ENCODE results near the gene CBFA2T3.

Gene CBFA2T3

DNA sequence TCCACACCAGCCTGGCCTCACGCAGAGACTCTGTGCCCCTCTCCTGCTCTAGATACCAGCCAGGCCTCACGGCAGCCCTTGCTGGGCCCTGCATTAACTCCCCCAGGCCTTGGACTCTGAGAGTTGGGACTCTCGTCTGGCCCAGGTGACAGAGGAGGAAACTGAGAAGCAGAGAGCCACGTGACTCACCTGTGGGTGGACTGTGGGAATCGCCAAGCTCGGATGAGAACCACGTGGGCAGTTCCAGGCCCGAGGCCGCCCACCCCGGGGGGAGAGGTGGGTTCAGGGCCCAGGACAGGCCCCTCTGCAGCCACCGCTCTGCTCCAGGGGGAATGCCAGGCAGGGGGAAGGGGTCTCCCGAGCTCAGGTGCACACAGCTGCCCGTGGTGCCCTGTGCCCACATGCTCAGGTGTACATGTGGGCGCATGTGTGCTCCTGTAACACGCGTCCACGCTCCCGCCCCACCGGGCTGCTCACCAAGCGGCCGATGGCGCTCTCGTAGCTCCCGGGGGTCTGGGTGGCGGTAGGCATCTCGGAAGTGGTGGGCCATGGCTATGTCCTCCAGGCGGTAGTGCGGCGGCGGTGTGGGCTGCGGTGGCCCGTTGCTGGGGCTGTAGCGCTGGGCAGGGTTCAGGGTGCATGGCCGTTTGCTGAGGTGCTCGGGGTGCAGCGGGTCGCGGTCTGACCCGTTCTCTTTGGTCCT lies 92.3 kb downstream of the CBFA2T3 start:
- DNase-seq, result no peak

DNA sequence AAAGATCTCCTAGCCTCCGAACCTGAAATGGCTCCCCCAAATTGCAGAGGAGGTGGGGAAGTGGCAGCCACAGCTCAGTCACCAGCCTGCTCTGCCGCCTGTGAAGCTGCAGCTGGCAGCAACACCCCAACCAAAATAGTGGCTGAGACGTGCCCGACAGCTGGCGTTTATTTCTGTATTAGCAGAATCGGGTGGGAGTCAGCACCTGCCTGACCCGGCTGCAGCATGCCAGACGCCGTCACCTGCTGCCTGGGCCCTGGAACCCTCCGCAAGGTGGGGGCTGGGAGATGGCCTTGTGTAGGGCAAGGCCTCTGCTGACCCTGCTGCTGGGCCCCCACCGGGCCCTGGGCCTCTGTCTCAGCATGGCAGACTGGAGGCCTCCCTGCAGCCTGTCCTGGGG lies 93.1 kb downstream of the CBFA2T3 start:
- DNase-seq, result no peak

DNA sequence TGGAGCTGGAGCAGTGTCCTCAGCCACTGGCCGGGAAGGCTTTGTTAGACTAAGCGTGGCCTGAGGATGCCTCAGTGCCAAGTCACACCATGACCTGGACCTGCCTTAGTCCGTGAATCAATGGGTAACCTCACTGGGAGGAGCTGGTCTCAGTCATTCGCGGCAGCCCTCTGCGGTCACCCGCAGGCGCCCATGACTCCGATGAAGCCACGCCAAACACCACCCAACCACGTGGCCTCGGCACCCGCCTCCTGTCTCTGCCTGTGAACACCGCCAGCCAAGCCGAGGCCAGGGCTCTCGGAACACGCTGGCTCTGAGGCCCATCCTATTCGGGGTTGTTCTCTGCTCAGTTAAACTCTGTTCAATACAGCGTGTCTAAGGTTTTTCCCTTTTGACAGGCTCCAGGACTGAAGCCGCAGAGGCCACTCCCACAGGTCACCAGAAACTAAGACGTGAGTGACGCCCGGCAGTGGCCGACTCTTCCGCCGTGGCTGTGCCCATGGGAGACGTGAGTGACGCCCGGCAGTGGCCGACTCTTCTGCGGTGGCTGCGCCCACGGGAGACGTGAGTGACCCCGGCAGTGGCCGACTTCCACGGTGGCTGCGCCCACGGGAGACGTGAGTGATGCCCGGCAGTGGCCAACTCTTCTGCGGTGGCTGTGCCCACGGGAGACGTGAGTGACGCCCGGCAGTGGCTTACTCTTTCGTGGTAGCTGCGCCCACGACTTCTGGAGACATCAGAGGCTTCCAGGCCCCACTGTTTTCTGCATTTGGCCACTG lies 93.7 kb downstream of the CBFA2T3 start:
- no peak for DNase-seq

DNA sequence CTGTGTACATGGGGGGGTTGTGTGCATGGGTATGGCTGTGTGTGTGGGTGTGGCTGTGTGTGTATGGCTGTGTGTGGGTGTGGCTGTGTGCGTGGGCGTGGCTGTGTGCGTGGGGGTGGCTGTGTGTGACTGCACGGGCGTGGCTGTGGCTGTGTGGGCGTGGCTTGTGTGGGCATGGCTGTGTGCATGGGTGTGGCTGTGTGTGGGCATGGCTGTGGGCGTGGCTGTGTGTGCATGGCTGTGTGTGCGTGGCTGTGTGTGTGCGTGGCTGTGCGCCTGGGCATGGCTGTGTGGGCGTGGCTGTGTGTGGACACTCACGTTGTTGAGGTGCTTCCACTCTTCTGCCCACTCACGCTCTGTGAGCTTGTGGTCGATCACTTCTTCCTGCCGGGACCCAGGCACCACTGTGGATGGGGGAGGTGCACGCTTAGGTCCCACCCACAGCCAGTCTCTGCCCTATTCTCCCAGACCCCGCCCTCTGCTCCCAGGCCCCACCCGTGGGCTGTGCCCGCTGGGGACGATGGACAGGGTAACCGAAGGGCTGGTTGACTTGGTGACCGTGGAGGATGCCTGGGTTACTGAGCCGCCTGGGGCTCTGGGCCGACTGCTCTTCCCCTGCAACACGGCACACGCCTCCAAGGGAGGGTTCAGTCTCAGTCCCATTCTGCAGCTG lies 94.5 kb downstream of the CBFA2T3 start:
- DNase-seq, result no peak

DNA sequence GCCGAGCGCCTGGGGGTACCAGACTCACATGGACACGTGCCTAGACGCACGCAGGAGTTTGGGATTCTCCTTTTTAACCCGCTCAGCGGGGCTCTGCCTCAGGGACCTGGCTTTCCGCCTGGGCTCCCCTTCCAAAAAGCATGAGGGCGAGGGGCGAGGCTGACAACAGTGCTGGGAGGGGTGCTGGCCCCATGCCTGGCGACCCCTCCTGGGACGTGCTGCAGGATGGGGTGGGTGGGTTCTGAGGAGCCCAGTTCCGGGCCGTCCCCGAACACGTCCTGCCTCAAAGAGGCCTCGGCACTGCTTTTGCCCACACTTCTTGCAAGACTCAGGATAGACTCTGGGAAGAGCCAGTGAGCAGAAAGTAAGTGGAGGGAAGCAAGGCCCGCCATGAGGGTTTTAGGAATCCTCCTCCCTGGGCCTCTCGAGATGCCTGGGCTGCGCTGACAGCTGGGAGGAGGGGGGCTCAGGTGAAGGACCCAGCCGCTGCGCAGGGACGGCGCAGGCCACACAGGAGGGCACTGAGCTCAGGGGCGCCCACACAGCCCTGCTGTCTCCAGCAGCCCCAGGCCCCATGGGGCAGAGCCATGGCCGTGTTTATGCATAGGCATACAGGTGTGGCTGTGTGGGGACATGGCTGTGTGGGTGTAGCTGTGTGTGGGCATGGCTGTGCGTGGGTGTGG lies 95.2 kb downstream of the CBFA2T3 start:
- DNase-seq, result no peak

DNA sequence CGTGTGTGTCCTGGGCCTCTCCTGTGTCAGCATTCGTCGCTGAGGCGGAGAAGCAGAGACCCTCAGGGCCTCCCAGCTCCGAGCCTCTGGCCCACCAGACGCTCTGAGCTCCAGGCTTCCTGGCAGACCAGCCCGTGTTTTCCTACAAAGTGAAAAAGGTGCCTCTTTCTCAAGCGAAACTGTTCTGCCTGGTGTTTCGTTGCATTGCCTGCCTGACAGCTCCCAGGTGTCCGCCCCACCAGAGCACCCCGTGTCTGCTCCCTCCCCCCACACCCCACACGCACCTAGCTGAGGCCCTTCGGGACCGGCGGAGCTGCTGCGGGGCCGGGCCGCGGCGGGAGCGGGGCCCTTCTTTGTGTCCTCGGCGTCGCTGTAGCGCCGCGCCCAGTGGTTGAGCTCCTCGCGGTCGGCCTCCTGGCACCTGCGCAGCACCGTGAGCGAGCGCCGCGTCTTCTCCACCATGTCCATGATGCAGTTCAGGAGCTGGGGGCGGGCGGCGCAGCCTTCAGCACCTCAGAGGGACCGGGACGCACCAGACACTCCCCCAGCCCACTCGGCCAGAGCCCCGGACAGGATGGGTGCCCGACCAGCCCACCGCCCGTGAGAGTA lies 95.9 kb downstream of the CBFA2T3 start:
- DNase-seq, result no peak

DNA sequence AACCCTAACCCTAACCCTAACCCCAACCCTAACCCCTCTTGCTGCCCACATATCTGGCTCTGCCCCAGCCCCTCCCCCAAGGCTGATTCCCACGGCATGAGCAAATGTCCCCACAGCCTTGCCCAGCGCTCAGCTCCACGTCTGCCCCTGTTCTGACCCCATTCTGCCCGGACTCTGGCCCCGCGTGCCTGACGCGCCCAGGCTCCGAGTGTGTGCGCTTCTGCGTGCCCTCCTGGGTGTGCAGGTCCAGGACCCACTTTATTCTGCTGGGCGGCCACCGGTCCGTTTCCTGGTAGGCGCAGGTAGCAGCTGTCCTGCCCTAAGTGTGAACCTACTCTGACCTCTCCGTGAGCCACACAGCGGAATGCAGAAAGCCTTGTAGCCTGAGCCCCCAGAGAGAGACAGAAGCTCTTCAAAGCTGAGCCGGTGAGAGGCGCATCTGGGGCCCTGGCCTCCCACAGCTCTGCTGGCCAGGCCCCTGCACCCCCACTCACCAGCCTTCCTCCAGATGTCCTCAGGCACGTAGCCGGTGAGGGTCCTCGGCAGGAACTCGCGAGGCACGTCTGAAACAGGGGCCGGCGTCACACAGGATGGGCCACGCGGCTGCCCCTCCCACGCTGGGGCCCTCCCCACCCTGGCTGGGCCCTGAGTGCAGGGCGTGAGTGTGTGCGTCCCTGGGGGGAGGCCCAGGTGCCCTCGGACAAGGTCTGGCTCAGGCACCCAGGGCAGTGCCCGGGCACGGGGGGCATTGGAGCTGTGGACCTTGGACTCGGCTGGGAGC lies 96.6 kb downstream of the CBFA2T3 start:
- DNase-seq, result no peak

DNA sequence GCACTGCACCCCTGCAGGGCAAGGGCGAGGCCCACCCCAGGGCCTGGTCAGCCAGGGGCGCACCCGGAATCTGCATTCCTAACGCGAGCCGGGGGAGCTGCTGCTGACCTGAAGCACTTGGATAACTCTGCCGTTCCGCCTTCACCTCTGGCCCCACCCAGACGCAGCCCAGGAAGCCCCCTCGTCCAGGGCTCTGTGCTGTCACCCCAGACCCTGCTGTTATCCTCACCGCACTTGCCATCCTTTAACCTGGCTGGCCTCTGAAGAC lies 97.3 kb downstream of the CBFA2T3 start:
- DNase-seq, result no peak

DNA sequence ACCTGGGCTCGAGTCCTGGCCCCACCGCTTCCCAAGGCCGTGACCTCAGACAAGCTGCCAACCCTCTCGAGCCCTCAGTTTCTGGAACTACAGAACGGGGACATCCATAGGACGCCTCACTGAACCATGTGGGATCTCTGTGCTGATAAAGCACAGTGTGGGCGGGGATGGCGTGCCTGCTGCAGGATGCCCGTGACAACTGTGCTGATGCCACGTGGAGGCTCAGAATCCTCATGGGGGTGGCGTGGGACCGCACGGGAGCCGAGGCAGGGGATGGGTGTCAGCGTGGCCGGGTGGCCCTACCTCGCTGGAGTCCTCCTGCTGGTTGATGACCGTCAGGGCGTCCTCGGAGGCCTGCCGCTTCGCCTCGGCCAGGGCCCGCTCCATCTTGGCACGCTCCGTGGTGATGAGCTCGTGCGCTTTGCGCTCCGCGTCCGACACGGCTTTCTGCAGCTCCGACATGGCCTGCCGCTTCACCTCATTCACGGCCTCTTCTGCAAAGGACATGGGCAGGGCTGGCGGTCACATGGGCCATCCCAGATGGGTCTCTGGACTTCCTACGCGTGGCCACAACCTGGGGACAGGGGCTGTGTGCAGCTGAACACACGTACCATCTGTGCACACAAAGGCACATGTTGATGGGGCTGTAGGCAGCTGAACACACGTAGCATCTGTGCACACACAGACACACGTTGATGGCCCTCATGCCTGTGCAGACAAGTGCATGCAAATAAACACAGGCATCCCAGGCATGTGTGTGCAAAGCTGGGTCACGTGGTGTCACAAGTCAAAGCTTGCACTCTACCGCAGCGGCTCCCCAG lies 97.8 kb downstream of the CBFA2T3 start:
- no peak for DNase-seq

DNA sequence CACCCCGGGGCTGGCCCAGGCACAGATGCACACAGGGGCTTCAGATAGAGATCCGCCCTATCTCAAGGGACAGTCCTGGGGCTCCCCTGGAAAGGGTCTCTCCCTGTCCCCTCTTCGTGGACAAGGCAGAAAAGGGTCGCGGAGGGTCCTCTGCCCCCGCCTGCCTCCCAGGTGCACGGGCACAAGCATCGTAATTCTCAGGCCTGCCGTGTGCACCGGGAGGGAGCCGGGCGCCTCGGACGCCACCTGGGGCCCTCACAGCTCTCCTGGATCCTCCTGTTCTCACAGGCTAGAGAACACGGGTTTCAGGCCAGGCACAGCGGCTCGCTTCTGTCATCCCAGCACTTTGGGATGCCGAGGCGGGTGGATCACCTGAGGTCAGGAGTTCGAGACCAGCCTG lies 98.7 kb downstream of the CBFA2T3 start:
- no peak for DNase-seq

DNA sequence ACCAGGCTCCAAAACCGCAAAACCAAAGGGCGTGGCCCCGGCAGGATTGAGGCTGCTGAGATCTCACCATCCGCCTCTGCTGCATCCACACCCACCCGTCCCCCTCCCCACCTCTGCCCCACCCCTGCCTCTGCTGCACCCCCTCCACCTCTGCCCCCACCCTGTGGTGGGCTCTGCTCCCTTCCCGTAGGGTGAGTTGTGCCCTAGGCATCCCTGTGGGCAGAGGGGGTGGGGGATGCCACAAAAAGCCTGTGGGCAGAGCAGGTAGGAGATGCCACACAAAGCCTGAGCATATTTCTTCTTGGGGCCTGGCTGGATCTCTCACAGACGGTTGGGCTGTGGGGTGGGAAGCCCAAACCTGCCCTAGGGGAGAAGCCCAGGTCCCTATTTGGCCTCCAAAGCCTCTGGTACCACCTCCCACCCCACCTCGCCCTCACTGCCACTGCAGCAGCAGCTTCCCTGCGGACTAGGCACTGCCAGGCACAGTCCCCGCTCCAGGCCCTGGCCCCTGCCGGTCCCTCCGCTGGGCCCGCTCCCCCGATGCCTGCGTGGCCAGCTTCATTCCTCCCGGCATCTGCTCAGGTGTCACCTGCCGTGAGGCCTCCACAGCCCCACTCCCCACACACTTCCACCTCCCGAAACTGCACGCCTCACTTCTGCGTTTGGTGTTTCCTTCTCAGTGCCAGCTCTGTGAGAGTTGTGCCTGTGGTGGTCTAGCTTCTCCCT lies 99.3 kb downstream of the CBFA2T3 start:
- no peak for DNase-seq

DNA sequence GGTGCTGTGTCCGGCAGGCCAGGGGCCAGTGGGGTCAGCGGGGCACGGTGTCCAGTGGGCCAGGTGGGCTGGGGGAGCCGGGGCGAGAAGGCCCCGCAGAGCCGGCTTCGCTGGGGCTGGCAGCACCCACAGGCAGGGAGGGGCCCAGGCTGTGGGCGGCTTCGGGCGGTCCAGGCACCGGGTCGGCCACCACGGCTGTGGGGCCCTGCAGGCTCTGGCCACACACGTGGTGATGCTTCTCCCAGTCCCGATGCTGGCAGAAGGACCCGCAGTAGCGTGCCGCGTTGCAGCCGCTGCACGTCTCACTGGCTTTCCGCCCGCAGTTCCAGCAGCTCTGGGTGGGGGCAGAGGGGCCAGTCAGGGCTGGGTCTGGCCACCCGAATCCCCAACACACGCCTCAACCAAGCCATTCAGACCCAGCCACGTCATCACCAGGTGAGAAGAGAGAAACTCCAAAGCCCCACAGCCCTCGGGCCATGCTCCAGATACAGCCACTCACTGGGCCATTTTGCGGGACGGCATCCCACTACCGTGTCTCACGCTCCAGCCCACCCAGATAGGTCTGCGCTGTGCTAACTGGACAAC lies 100.0 kb downstream of the CBFA2T3 start:
- no peak for DNase-seq

DNA sequence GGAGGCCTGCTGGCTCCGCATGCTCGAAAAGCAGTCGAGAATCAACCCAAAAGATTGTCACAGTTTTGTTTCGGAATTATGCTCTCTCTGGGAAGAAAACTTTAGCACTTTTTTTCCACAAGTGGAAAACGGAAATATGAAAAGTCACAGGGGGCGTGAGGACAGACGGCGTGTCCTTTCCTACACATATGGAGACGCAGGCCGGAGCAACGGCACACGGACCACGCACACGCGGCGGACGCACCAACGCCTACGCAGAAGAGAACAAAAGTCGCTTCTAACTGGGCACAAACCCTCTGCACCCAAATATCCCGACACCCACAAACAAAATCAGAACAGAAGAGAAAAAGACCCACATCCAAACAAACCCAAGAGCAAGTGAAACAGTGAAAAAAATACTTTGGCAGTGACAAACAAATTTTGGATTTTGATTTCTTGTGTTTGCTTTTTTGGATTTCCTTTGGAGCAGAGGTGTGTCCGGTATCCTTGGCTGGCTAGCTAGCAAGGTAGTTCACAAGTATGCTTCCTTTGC lies 101.2 kb downstream of the CBFA2T3 start:
- no peak for DNase-seq

DNA sequence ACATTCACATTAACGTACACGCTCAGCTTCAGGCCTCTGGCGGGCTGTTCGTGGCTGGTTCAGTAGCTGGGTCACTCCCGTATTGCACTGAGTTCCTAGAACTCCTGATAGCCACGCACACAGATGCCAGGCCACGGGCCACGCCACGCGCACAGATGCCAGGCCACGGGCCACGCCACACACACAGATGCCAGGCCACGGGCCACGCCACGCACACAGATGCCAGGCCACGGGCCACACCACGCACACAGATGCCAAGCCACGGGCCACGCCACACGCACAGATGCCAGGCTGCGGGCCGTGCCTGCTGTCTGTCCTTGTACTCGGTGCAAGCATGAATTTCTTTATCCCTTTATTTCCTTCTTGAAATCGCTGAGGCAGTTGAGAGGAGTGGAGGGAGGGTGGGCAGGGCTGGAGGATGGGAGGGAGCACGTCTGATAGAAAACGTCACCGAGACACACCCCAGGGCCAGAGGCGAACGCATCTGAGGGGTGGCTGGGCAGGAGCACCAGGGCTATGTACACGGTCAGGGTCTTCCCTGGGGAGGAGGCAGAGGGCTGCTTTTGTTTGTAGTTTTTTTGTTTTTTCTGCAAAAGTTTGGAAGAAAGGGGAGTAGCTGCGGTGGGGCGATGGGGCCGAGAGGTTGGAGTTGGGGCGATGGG lies 101.9 kb downstream of the CBFA2T3 start:
- DNase-seq, result no peak

DNA sequence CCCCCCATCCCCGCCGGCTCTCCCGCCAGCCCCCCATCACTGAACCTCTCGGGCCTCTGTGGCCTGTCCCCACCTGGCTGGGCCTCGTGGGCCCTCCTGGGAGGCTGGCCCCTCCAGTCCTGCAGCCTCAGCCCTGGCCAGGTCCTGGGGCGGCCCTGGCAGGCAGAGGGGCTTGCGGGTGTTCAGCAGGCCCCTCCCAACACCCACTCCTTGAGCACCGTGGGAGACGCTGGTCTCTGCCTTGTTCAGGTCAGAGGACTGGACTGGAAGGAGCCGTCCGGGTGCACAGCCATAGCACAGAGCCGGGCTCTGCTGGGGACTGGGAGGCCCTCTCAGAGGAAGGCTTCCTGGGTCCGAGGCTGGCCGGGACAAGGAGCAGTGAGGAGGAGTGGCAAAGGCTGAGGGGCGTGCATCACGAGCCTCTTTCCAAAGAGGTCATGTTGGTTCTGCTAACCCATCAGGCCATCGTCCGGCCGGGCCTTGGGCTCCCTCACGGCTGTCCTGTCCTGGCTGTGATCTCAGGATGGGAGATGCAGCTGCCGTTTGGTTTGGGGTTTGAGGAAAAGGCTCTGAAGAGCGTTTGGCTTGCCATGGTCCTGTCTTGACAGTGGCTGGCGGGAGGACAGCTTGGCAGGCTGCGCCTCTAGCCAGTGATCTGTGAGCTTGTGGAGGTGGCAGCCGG lies 104.2 kb downstream of the CBFA2T3 start:
- no peak for DNase-seq

DNA sequence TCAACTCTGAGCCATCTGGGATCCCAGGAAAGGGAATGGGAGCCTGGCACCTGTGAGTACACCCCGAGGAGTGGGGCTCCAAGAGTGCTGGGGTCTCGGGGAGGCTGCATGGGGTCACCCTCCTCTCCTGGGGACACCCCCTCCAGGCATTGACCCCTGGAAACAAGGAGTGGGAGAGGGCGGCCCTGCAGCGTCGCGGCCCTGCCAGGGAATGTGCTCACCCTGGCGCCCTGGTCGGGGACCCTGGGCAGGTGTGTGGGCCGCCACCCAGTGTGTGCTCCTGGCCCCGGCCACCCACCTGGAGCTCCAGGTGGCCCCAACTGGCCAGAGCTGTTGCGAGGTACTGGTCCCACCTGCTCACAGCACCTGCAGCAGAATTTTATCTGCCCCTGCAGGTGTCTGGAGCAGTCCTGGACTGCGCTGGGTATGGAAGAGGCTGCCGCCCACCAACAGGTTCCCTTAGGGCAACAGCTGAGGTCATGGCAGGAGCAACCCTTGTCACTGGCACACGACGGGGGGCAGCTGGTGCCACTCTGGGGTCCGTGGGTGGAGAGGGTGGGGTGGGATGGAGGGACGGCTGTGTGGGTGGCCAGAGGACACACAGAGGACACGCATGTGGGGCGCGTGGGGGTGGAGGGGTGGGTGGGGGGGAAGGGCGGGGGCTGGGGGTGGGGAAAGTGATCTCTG lies 105.1 kb downstream of the CBFA2T3 start:
- no peak for DNase-seq

DNA sequence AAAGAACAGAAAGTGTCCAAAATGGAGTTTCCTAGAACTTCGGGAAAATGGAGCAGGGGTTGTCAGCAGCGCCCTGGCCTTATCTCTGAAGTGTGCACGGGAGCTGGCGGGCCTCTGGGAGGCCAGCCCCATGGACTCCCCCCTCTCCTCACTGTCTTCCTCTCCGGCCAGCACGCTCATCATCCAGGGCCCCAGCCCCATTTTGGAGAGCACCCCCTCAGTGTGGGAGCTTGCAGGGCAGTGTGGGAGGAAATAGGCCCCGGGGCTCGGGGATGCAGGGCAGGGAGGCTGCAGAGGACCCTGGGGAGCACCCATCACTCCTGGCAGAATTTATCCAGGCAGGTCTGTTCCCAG lies 105.7 kb downstream of the CBFA2T3 start:
- no peak for DNase-seq

DNA sequence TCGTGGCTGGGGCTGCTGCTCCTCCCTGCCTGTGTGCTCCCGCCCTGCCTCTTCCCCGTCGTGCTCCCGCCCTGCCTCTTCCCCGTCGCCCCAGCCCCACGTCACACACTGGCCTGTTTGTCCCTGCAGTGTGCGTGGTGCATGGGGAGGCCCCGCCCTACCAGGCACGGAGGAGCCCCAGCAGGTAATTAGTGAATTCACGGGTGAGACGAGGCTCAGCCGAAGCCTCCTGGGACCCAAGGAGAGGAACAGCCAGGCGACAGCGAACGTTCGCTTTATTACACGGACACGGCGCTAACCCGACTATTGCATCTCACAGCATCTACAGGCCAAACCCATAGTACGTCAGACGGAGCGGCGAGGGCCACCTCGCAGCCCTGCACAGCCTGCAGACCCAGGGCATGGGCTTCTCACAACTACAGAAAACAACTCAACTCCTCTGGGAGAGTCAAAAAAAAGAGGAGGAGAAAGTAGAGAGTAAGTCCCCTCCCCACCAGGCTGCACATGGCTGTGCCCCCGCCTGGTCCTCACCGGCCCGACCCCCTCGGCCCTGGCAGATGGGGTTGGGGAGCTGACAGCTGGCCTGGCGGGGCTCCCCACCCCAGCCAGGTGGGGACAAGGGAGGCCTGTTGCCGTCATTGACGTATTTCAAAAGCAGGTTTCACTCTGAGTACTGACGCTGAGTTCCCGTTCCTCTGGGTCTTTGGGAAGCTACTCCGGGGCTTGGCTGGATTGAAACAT lies 106.2 kb downstream of the CBFA2T3 start:
- DNase-seq, result no peak
